Skeletal muscle satellite cell (primary cell): ENCODE results near the gene S100A14.

Experiments used
- H3K27me3 ChIP-seq: 2 replicates; pipeline ENCODE4 v1.7.0; 2013; ENCODE audit warnings: low read length; ENCODE audit not compliant: control insufficient read depth, insufficient read depth
- H3K36me3 ChIP-seq: 2 replicates; pipeline ENCODE4 v1.7.0; 2013; ENCODE audit warnings: mild to moderate bottlenecking, control low read depth, low read length; ENCODE audit not compliant: insufficient read depth
- H3K4me1 ChIP-seq: 2 replicates; pipeline ENCODE4 v1.7.0; 2013; ENCODE audit warnings: low read length; ENCODE audit not compliant: control insufficient read depth, insufficient read depth
- H3K4me2 ChIP-seq: 2 replicates; pipeline ENCODE4 v1.7.0; 2013; ENCODE audit warnings: mild to moderate bottlenecking, low read length
- H3K4me3 ChIP-seq: 2 replicates; pipeline ENCODE4 v1.7.0; 2013; ENCODE audit warnings: low read length
- H3K9ac ChIP-seq: 2 replicates; pipeline ENCODE4 v1.7.0; 2013; ENCODE audit warnings: mild to moderate bottlenecking, low read depth, low read length, moderate library complexity
- H3K9me3 ChIP-seq: replicated peaks from 2 replicates; pipeline ENCODE4 v1.7.0; 2013; ENCODE audit warnings: mild to moderate bottlenecking, control low read depth, low read length

The S100A14 gene

DNA sequence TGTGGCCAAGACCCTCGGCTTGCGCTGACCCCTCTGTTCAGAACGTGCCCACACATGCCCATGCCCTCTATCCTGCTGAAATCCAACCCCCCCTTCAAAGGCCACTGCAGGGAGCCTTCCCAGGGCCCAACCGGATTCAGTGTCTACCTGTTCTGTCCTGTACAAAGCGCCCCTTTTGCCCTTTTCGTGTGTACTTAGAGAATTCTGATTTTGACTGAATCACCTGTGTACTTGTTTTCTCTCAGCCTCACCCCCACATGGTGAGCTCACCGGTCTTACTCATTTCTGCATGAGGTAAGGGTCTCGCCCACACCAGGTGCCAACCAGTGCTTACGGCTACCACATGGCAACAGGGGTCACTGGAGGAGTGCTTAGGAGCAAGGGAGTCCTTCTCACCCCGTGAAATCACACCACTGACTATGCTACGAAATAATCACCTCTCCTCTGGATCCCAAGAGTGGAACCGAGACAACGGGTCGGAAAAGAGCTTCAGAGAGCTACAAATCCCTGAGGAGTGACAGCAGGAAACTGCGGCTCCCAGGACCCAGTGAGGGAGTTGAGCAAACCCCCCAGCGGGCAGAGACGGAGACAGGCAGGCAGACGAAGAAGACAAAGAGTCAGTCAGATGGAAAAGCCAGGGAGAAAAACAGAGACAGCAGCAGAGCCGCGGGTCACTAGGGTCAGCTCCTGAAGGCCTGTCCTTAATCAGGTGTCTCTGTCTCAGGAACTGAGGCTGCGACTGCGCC lies 48.3 kb downstream of the S100A14 start:
- Histone ChIP-seq H3K4me3 (peak overlapping the region; percentile 52), H3K36me3 (no peaks in the 10 kb centered on the region), H3K4me2 (peak overlapping the region; percentile 78), H3K4me1 (peaks cover 64% of the 10 kb centered on the region), H3K9ac (peak overlapping the region; percentile 93), H3K27me3 (no peaks in the 10 kb centered on the region), H3K9me3 (no peaks in the 10 kb centered on the region)

DNA sequence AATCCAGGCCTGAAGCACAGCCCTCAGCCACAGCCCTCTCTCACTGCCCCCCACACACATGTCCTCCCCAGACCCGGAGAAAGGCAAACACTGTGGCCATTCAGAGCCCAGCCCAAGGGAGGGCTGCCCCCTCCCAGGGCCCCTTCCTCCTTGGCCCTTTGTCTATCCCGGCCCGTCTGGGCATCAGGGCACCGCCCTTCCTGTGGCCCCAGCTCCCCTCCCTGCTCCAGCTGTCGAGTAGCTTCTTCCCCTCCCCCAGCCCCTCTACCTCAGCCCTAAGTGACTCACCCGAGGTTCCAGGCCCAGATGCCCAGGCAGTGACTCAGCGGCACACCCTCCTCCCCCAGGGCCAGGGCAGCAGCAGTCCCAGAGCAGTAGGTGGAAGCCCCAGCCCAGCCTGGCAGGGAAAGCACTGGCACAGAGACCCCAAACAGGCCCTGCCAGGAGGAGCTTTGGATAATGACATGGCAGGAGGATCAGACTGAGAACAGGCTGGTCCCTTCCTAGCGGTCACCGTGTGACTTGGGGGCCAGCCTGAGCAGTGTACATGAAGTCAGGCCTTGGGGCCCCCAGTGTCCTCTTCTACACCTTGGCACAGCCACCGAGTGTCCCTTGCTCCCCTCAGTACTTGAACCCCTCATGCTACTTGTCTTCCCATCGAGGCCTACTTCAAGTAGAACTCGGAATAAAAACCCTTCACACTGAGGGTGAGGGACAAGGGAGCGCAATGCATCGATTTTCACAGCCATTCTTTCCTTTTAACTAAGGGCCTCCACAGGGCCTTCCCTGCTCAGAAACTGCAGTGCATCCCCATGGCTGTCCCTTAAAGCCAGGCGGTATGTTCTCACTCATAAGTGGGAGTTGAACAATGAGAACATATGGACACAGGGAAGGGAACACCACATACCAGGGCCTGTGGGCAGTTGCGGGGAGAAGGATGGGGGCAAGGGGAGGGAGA lies 49.4 kb downstream of the S100A14 start:
- no peaks in the 10 kb centered on the region for H3K36me3 ChIP-seq
- peaks cover 57% of the 10 kb centered on the region for H3K4me1 ChIP-seq
- H3K9ac ChIP-seq: peak overlapping the region; percentile 93
- H3K9me3 ChIP-seq: no peaks in the 10 kb centered on the region
- peak overlapping the region; percentile 80 for H3K4me2 ChIP-seq
- peak overlapping the region; percentile 59 for H3K4me3 ChIP-seq
- H3K27me3 ChIP-seq: no peaks in the 10 kb centered on the region

DNA sequence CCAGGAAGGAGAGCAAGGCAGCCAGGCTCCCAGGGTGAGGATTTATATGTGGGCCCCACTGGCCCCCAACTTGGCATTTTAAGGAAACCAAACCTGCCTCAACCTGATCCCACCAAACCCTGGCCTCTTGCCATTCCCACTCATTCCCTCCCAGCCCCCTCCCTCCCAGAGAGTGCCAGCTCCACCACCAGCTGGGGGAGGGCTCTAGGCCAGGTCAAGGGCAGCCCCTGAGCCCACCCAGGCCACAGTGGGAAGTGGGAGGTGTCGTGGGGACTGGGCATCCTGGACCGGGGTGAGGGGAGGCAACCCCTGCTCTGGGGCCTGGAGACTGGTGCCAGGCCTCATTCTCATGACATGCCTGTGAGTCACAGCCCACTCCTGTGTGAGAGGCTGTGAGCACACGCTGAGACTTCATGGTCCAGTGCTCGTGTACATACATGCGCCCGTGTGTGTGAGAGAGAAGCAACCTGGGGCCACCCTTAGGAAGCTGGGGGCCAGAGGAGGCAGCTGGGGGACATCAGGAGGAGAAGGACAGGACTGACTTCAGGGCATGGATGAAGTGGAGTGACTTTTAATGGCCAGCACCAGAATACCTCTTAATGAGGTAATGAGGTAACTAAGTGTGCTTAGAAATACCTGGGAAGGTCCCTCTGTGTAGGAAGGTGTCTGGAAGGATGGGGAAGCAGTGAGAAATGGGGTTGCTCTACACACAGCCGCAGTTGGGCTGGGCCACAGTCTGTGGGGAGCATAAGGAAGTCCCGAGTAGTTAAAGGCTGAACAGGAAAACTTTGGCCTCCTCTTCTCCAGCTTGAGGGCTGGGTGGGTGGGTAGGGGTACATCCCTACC lies 50.4 kb downstream of the S100A14 start, which contains the start of gene S100A2:
Gene S100A2, minus strand, starts transcription at position 316 of the 846 bp plus-strand sequence. CDS start 1,967 bp downstream, outside the sequence.
- Histone ChIP-seq H3K9me3 (no peaks in the 10 kb centered on the region), H3K36me3 (no peaks in the 10 kb centered on the region), H3K27me3 (no peaks in the 10 kb centered on the region), H3K4me3 (peak within 1 kb of the TSS; percentile 59), H3K4me1 (peaks cover 54% of the 10 kb centered on the region), H3K4me2 (peak within 1 kb of the TSS; percentile 80), H3K9ac (peak within 1 kb of the TSS; percentile 93)
